ENCODE data around the gene MAPK12. TPM values are rescaled to one million over a fixed set of nuclear protein-coding genes. Genes with fewer than 3 reads are reported as not detected.

Gene MAPK12
- total and polyA plus RNA-seq, 2 donors from 2014 or later = 13.4 to 15.9 TPM

- Histone ChIP-seq H3K9ac (ENCODE audit: low read length in 3 of 3) (peak within 1 kb of the TSS; percentile 15 to 61 (median 18)), H3K36me3 (ENCODE audit: control insufficient read depth in 2 of 3, insufficient read depth in 3 of 3, low read length in 3 of 3) (peaks cover 0 to 10% (median 0%) of the 10 kb centered on the region in 3 donors), H3K27me3 (ENCODE audit: control insufficient read depth, insufficient read depth, low read length) (no peaks in the 10 kb centered on the region), H3K9me3 (ENCODE audit: control insufficient read depth in 2 of 3, insufficient read depth in 1 of 3, low read length in 3 of 3) (no peaks in the 10 kb centered on the region), H3K4me1 (ENCODE audit: control insufficient read depth in 2 of 3, insufficient read depth in 2 of 3, low read depth in 1 of 3, low read length in 3 of 3) (peaks cover 0 to 27% (median 7%) of the 10 kb centered on the region in 3 donors), H3K27ac (ENCODE audit: low read depth in 2 of 2, low read length in 2 of 2) (no peak within 1 kb of the TSS), H3K4me3 (ENCODE audit: low read length in 3 of 3) (peak within 1 kb of the TSS; percentile 39 to 72 (median 60))
- TF ChIP-seq, protein P1, sequence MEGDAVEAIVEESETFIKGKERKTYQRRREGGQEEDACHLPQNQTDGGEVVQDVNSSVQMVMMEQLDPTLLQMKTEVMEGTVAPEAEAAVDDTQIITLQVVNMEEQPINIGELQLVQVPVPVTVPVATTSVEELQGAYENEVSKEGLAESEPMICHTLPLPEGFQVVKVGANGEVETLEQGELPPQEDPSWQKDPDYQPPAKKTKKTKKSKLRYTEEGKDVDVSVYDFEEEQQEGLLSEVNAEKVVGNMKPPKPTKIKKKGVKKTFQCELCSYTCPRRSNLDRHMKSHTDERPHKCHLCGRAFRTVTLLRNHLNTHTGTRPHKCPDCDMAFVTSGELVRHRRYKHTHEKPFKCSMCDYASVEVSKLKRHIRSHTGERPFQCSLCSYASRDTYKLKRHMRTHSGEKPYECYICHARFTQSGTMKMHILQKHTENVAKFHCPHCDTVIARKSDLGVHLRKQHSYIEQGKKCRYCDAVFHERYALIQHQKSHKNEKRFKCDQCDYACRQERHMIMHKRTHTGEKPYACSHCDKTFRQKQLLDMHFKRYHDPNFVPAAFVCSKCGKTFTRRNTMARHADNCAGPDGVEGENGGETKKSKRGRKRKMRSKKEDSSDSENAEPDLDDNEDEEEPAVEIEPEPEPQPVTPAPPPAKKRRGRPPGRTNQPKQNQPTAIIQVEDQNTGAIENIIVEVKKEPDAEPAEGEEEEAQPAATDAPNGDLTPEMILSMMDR (IDR thresholded peaks at IDR 0.05; ENCODE audit: borderline replicate concordance, extremely low read depth, insufficient read depth) = no peak
- DNase-seq = peak; percentile 72 to 92 (median 82)
- intact Hi-C loops (cut with DNase I) = no loop called here
- FAIRE-seq = no peak
These were observed 10.7 kb downstream of the MAPK12 start, which contains the start of gene HDAC10 for GRCh38 chr22:50250555-50251476. TSS of gene HDAC10 (minus strand) at chr22:50251265. CDS start at chr22:50251032, 233 bp downstream.

- Histone ChIP-seq H3K27me3 (ENCODE audit: control insufficient read depth, insufficient read depth, low read length) (no peaks in the 10 kb centered on the region), H3K36me3 (ENCODE audit: control insufficient read depth in 2 of 3, insufficient read depth in 3 of 3, low read length in 3 of 3) (peaks cover 0 to 10% (median 0%) of the 10 kb centered on the region in 3 donors), H3K9me3 (ENCODE audit: control insufficient read depth in 2 of 3, insufficient read depth in 1 of 3, low read length in 3 of 3) (no peaks in the 10 kb centered on the region), H3K27ac (ENCODE audit: low read depth in 2 of 2, low read length in 2 of 2) (no peak overlapping the region), H3K4me1 (ENCODE audit: control insufficient read depth in 2 of 3, insufficient read depth in 2 of 3, low read depth in 1 of 3, low read length in 3 of 3) (peaks cover 0 to 32% (median 7%) of the 10 kb centered on the region in 3 donors), H3K4me3 (ENCODE audit: low read length in 3 of 3) (peak overlapping the region in 2 of 3 donors; percentile 12 to 72), H3K9ac (ENCODE audit: low read length in 3 of 3) (peak overlapping the region in 2 of 3 donors; percentile 15 to 61)
- TF ChIP-seq, protein P1 (IDR thresholded peaks at IDR 0.05; ENCODE audit: borderline replicate concordance, extremely low read depth, insufficient read depth) = no peak
- no peak for DNase-seq
- no peak for FAIRE-seq
- intact Hi-C loops (cut with DNase I) = no loop called here
These were observed 11.3 kb downstream of the MAPK12 start for GRCh38 chr22:50250249-50250554.

- DNase-seq = peak in 1 of 5 donors; percentile 62
- Histone ChIP-seq H3K9me3 (ENCODE audit: control insufficient read depth in 2 of 3, insufficient read depth in 1 of 3, low read length in 3 of 3) (no peaks in the 10 kb centered on the region), H3K27me3 (ENCODE audit: control insufficient read depth, insufficient read depth, low read length) (no peaks in the 10 kb centered on the region), H3K36me3 (ENCODE audit: control insufficient read depth in 2 of 3, insufficient read depth in 3 of 3, low read length in 3 of 3) (peaks cover 0 to 10% (median 0%) of the 10 kb centered on the region in 3 donors), H3K27ac (ENCODE audit: low read depth in 2 of 2, low read length in 2 of 2) (no peak overlapping the region), H3K4me3 (ENCODE audit: low read length in 3 of 3) (peak overlapping the region in 1 of 3 donors; percentile 12), H3K4me1 (ENCODE audit: control insufficient read depth in 2 of 3, insufficient read depth in 2 of 3, low read depth in 1 of 3, low read length in 3 of 3) (peaks cover 0 to 32% (median 7%) of the 10 kb centered on the region in 3 donors), H3K9ac (ENCODE audit: low read length in 3 of 3) (no peak overlapping the region)
- FAIRE-seq = no peak
- TF ChIP-seq, protein P1 (IDR thresholded peaks at IDR 0.05; ENCODE audit: borderline replicate concordance, extremely low read depth, insufficient read depth) = no peak
- intact Hi-C loops (cut with DNase I) = no loop called here
These were observed 11.9 kb downstream of the MAPK12 start for GRCh38 chr22:50249341-50250248.
